Kidney (tissue), 14 donors: Measurements from ENCODE around the gene UPB1. TPM values are rescaled to one million over a fixed set of nuclear protein-coding genes. Genes with fewer than 3 reads are reported as not detected.

Experiments used
- DNase-seq, 5 donors: peaks; one replicate each; pipeline ENCODE4 v3.0.0-alpha.2; 2013 to 2020
- FAIRE-seq: peaks from 2 replicates; lab custom pipeline; 2012; peaks lifted over from hg19 to GRCh38; lab: Jason Lieb, UNC
- H3K27ac ChIP-seq, 2 donors: one replicate each; pipeline ENCODE4 v1.7.0; 2013; ENCODE audit warnings: low read depth in 2 of 2, low read length in 2 of 2, inconsistent platforms in 1 of 2
- H3K27me3 ChIP-seq: one replicate; pipeline ENCODE4 v1.7.1; 2013; ENCODE audit warnings: low read length, inconsistent platforms; ENCODE audit not compliant: control insufficient read depth, insufficient read depth
- H3K36me3 ChIP-seq, 3 donors: one replicate each; pipeline versions ENCODE4 v1.7.0 to v1.7.1; 2013; ENCODE audit warnings: low read length in 3 of 3, control low read depth in 1 of 3, inconsistent platforms in 1 of 3; ENCODE audit not compliant: insufficient read depth in 3 of 3, control insufficient read depth in 2 of 3
- H3K4me1 ChIP-seq, 3 donors: one replicate each; pipeline versions ENCODE4 v1.7.0 to v1.7.1; 2013; ENCODE audit warnings: low read length in 3 of 3, inconsistent platforms in 1 of 3, low read depth in 1 of 3; ENCODE audit not compliant: control insufficient read depth in 2 of 3, insufficient read depth in 2 of 3
- H3K4me3 ChIP-seq, 3 donors: one replicate each; pipeline versions ENCODE4 v1.7.0 to v1.8.1; 2013; ENCODE audit warnings: low read length in 3 of 3, control low read depth in 1 of 3, inconsistent platforms in 1 of 3
- H3K9ac ChIP-seq, 3 donors: one replicate each; pipeline versions ENCODE4 v1.7.0 to v1.7.1; 2013; ENCODE audit warnings: low read length in 3 of 3, control low read depth in 1 of 3, inconsistent platforms in 1 of 3
- H3K9me3 ChIP-seq, 3 donors: one replicate each; pipeline versions ENCODE4 v1.7.0 to v1.7.1; 2013; ENCODE audit warnings: low read length in 3 of 3, control low read depth in 1 of 3, inconsistent platforms in 1 of 3; ENCODE audit not compliant: control insufficient read depth in 2 of 3, insufficient read depth in 1 of 3
- CTCF ChIP-seq: IDR thresholded peaks from 3 replicates; pipeline ENCODE4 v1.5.1; 2012; ENCODE audit warnings: mild to moderate bottlenecking, moderate library complexity, borderline replicate concordance; ENCODE audit not compliant: insufficient read depth; ENCODE audit errors: extremely low read depth
- intact Hi-C: fragments of 100-400 bp; cut with DNase I; formaldehyde crosslinking; loops from one replicate; pipeline ENCODE4 v1.11.1; 2022
- polyA plus RNA-seq: library from polyadenylated mRNA; stranded (reverse); fragments of 350-450 nt; fragmentation: Illumina TruSeq; extraction: RNeasy Lipid Tissue Mini Kit (QIAGEN cat#74804); gene quantifications from one replicate; pipeline ENCODE4 v1.2.3, GENCODE V29; 2014; ENCODE audit warnings: low read depth, low replicate concordance; ENCODE audit not compliant: insufficient read depth
- total RNA-seq: library from RNA; stranded (reverse); fragmentation: NEBNext Ultra II Directional; extraction: Animal tissue kit (Norgen Biotek cat#: 25700); gene quantifications from one replicate; pipeline ENCODE4 v1.2.1, GENCODE V29; 2021
- donor health status: control.
- donor health status: control.
- donor health status: control.
- donor health status: control.
- donor health status: control.
- donor health status: DM: yes; HTN: yes; CAD: no.
- donor health status: Normal renal cell carcinoma (clear cell type).

Gene UPB1
- total and polyA plus RNA-seq, 2 donors from 2014 or later: 1.0 to 64.6 TPM

GRCh38 chr22:24494167-24494527, 985 bp upstream of the UPB1 start:
- Histone ChIP-seq H3K4me3 (peak overlapping the region in 2 of 3 donors; percentile 49 to 64), H3K9ac (peak overlapping the region in 1 of 3 donors; percentile 46), H3K4me1 (peaks cover 0 to 17% (median 11%) of the 10 kb centered on the region in 3 donors), H3K36me3 (no peaks in the 10 kb centered on the region), H3K9me3 (no peaks in the 10 kb centered on the region), H3K27me3 (no peaks in the 10 kb centered on the region), H3K27ac (peak overlapping the region in 1 of 2 donors; percentile 21)
- no peak for TF ChIP-seq CTCF
- DNase-seq (no peak), FAIRE-seq (no peak)
- intact Hi-C loops: no loop called here

- FAIRE-seq (no peak), DNase-seq (no peak)
- Histone ChIP-seq H3K4me3 (peak overlapping the region in 2 of 3 donors; percentile 52 to 67), H3K36me3 (no peaks in the 10 kb centered on the region), H3K27me3 (no peaks in the 10 kb centered on the region), H3K9ac (peak overlapping the region in 1 of 3 donors; percentile 55), H3K27ac (peak overlapping the region; percentile 3 to 65), H3K9me3 (no peaks in the 10 kb centered on the region), H3K4me1 (peaks cover 0 to 18% (median 12%) of the 10 kb centered on the region in 3 donors)
- no peak for TF ChIP-seq CTCF
- intact Hi-C loops: no loop called here
These were observed 188 bp downstream of the UPB1 start for GRCh38 chr22:24495365-24495675.

- no peak for FAIRE-seq
- TF ChIP-seq CTCF: no peak
These were observed 1.1 kb downstream of the UPB1 start for GRCh38 chr22:24496234-24496633.

GRCh38 chr22:24496661-24497060, 1.5 kb downstream of the UPB1 start:
- Histone ChIP-seq H3K9ac (no peak overlapping the region), H3K27ac (no peak overlapping the region), H3K36me3 (peaks cover 0 to 5% (median 0%) of the 10 kb centered on the region in 3 donors), H3K27me3 (no peaks in the 10 kb centered on the region), H3K4me1 (peaks cover 0 to 28% (median 15%) of the 10 kb centered on the region in 3 donors), H3K4me3 (peak overlapping the region in 2 of 3 donors; percentile 52 to 67), H3K9me3 (no peaks in the 10 kb centered on the region)
- intact Hi-C loops: no loop called here
- DNase-seq: no peak
- no peak for TF ChIP-seq CTCF
- FAIRE-seq: no peak

More at GRCh38 chr22:24496234-24496633, 1.1 kb downstream of the UPB1 start:
- Histone ChIP-seq H3K9ac (peak overlapping the region in 1 of 3 donors; percentile 55), H3K27me3 (no peaks in the 10 kb centered on the region), H3K27ac (no peak overlapping the region), H3K36me3 (peaks cover 0 to 4% (median 0%) of the 10 kb centered on the region in 3 donors), H3K9me3 (no peaks in the 10 kb centered on the region), H3K4me3 (peak overlapping the region in 2 of 3 donors; percentile 52 to 67), H3K4me1 (peaks cover 0 to 26% (median 15%) of the 10 kb centered on the region in 3 donors)
- intact Hi-C loops: no loop called here
- DNase-seq: no peak
